ENCODE measurements around the gene SLC39A5. TPM values are rescaled to one million over a fixed set of nuclear protein-coding genes. Genes with fewer than 3 reads are reported as not detected.

The SLC39A5 gene
- total and polyA plus RNA-seq, 4 donors: 125 to 195 (median 142) TPM

DNA sequence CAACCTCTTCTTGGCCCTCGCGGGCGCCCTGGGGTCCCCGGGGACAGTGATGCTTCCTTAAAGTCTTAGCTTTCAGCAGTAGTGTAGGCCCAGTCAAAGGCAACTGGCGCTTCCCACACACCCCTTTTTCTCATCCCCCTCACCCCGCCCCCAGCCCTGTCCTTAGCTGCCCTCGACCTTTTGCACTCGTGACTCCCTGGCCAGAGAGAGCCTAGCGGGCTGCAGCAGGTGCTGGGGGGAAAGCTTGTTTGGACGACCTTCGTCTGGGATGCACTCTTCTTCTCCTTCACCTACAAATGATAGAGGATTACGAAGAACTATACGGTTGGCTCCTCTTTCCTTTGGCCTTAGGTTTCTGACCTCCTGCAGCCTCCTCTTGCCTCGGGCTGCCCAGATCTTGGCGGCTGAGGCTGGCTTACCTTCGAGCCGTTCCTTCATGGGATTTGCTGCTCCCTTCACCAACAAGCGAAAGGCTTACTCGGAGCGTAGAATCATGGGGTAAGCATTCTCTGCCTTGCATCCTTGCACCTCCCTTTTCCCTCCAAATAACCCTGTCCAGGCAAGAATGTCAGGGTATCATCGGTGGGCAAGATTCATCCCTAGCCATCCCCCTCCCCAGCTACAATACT, 37.7 kb downstream of the SLC39A5 start:
- no peaks in the 10 kb centered on the region for H3K27me3 ChIP-seq (ENCODE audit: control insufficient read depth in 4 of 4, insufficient read depth in 4 of 4, low read length in 3 of 4)
- peak overlapping the region; percentile 79 to 91 (median 86) for H3K4me3 ChIP-seq (ENCODE audit: low read depth in 1 of 3, low read length in 3 of 3)
- peak overlapping the region in 1 of 2 donors; percentile 56 for H3K9ac ChIP-seq (ENCODE audit: low read depth in 1 of 2, low read length in 2 of 2)
- peaks cover 0 to 11% (median 7%) of the 10 kb centered on the region in 4 donors for H3K36me3 ChIP-seq (ENCODE audit: control insufficient read depth in 4 of 4, insufficient read depth in 3 of 4, low read depth in 1 of 4, low read length in 3 of 4)
- H3K9me3 ChIP-seq (ENCODE audit: control insufficient read depth in 4 of 4, low read length in 3 of 4): no peaks in the 10 kb centered on the region
- WGBS: 13% methylated on average over 21 of the region's 21 CpGs
- DNase-seq (ENCODE audit: low spot score): peak; percentile 68
- TF ChIP-seq HNF4A (conservative IDR thresholded peaks at IDR 0.05) (peak; percentile 52 to 60), JUND (IDR thresholded peaks at IDR 0.05) (no peak), TAF1 (conservative IDR thresholded peaks at IDR 0.05) (no peak), SP1 (IDR thresholded peaks at IDR 0.05) (peak; percentile 17), ZBTB33 (IDR thresholded peaks at IDR 0.05) (no peak), HNF4G (IDR thresholded peaks at IDR 0.05) (no peak), RXRA (IDR thresholded peaks at IDR 0.05) (peak; percentile 96 to 99), FOXA1 (IDR thresholded peaks at IDR 0.05) (no peak), GABPA (IDR thresholded peaks at IDR 0.05 in 1 of 2, conservative IDR thresholded peaks at IDR 0.05 in 1 of 2) (no peak), RAD21 (IDR thresholded peaks at IDR 0.05) (peak in 1 of 2 donors; percentile 16), ATF3 (IDR thresholded peaks at IDR 0.05) (no peak), EGR1 (IDR thresholded peaks at IDR 0.05; ENCODE audit: low read depth in 2 of 2) (no peak), YY1 (IDR thresholded peaks at IDR 0.05) (peak; percentile 23), FOXA2 (IDR thresholded peaks at IDR 0.05) (no peak), MAX (IDR thresholded peaks at IDR 0.05) (no peak), NR2F2 (IDR thresholded peaks at IDR 0.05) (peak; percentile 89)
- TF ChIP-seq, protein P1, sequence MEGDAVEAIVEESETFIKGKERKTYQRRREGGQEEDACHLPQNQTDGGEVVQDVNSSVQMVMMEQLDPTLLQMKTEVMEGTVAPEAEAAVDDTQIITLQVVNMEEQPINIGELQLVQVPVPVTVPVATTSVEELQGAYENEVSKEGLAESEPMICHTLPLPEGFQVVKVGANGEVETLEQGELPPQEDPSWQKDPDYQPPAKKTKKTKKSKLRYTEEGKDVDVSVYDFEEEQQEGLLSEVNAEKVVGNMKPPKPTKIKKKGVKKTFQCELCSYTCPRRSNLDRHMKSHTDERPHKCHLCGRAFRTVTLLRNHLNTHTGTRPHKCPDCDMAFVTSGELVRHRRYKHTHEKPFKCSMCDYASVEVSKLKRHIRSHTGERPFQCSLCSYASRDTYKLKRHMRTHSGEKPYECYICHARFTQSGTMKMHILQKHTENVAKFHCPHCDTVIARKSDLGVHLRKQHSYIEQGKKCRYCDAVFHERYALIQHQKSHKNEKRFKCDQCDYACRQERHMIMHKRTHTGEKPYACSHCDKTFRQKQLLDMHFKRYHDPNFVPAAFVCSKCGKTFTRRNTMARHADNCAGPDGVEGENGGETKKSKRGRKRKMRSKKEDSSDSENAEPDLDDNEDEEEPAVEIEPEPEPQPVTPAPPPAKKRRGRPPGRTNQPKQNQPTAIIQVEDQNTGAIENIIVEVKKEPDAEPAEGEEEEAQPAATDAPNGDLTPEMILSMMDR (IDR thresholded peaks at IDR 0.05; ENCODE audit: low read depth, low read length, missing input control): no peak
- TF ChIP-seq, protein P2, sequence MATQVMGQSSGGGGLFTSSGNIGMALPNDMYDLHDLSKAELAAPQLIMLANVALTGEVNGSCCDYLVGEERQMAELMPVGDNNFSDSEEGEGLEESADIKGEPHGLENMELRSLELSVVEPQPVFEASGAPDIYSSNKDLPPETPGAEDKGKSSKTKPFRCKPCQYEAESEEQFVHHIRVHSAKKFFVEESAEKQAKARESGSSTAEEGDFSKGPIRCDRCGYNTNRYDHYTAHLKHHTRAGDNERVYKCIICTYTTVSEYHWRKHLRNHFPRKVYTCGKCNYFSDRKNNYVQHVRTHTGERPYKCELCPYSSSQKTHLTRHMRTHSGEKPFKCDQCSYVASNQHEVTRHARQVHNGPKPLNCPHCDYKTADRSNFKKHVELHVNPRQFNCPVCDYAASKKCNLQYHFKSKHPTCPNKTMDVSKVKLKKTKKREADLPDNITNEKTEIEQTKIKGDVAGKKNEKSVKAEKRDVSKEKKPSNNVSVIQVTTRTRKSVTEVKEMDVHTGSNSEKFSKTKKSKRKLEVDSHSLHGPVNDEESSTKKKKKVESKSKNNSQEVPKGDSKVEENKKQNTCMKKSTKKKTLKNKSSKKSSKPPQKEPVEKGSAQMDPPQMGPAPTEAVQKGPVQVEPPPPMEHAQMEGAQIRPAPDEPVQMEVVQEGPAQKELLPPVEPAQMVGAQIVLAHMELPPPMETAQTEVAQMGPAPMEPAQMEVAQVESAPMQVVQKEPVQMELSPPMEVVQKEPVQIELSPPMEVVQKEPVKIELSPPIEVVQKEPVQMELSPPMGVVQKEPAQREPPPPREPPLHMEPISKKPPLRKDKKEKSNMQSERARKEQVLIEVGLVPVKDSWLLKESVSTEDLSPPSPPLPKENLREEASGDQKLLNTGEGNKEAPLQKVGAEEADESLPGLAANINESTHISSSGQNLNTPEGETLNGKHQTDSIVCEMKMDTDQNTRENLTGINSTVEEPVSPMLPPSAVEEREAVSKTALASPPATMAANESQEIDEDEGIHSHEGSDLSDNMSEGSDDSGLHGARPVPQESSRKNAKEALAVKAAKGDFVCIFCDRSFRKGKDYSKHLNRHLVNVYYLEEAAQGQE (IDR thresholded peaks at IDR 0.05): no peak
- H3K27ac ChIP-seq (ENCODE audit: low read depth in 1 of 2, low read length in 2 of 2): peak overlapping the region; percentile 93 to 97
- peaks cover 2 to 53% (median 39%) of the 10 kb centered on the region in 4 donors for H3K4me1 ChIP-seq (ENCODE audit: control insufficient read depth in 4 of 4, insufficient read depth in 4 of 4, low read length in 3 of 4)

Data from liver (tissue), 9 donors.